GM15510 (cell line): ENCODE data around the gene SLC8A3.

Experiments used
- POLR2A ChIP-seq: IDR thresholded peaks from 3 replicates; pipeline ENCODE4 v1.6.1; 2011; ENCODE audit warnings: borderline replicate concordance; ENCODE audit not compliant: insufficient read length; ENCODE audit errors: extremely low read depth

Gene SLC8A3

DNA sequence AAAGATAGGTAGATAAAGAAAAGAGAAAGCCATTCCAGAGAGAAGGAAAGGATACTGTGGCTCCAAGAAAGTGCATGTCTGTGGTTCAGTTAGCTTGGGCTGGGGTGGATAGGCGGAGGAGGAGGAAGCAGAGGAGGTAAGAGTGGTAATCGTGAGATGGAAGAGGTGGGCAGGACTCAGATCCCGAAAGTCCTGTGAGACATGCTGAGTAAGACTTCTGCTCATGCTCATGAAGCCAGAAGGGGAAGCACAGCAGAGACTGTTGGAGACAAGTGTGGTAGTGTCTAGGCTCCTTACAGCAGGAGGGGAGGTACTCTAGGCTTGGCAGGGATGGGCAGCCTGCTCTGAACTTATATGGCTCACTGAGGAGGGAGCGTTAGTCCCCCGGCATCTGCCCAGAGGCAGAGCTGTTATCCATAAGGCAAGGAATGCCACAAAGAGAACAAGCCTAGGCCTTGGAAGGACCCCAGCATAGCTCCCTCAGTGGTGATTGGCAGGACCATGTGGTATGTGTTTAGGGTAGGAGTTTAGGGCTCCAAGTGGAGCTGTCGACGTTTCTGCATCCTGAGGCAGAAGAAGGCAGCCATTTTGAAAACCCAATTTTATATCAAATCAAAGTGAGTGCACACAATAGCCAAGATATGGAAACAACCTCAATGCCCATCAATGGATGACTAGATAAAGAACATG is 174.2 kb downstream of the SLC8A3 start:
- no peak for TF ChIP-seq POLR2A

GRCh38 chr14:70013271-70013873 is 175.4 kb downstream of the SLC8A3 start:
- TF ChIP-seq POLR2A, result no peak

DNA sequence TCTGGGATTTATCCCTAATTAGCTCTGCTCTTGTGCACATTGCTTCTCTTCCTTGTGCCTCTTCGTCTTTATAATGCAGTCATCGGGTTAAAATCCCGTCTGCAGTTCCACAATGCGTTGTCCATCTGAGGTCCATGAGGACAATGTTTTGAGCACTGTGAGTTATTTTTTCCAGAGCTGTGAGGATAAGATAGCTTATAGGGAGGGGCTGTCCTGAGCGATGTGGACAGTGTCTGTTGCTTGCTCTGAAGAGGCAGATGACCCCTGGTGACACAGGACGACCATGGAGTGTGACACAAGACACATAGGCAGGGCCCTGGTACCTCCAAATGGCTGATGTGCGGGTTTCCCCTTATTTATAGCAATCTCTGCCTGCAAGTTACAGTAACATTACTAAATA is 177.0 kb downstream of the SLC8A3 start:
- no peak for TF ChIP-seq POLR2A

DNA sequence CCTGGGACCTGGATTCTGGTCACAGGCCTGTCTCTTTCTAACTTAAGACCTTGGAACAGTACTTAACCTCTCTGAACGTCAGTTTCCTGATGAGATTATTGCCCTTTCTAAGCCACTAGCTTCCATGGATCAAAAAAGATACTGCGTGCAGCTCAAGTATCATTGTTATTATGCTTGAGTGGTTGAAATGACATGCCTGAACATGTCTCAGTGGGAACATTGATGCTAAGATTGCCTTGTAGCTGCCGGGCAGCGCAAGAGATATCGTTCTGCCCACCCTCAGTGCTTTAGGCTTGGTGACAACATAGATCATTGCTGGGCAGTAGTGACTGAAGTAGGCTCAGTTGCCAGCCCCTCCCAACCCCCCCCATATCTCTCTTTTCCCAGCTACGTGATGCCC is 177.7 kb downstream of the SLC8A3 start:
- no peak for TF ChIP-seq POLR2A

DNA sequence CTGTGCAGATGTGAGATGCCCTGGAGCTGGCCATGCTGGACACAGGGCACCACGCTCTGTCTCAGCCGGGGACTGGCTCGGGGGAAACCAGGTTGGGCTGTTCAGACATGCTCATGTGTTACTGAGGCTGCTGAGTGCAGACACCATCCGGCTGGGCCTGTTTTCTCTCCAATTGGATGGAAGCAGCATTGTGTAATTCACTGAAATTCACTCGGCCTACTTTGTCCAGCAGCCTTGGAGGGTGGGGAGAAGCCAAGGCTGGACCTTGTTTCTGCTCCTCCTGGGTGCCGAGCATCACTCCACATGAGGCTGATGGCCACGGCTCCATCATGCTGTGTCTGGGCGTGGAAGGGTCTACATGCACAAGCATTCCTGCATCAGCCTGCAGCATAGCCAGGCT is 178.8 kb downstream of the SLC8A3 start:
- TF ChIP-seq POLR2A, result no peak

- TF ChIP-seq POLR2A, result no peak
Observed at GRCh38 chr14:70008284-70009262, 180.2 kb downstream of the SLC8A3 start.

GRCh38 chr14:70006699-70007098 is 182.1 kb downstream of the SLC8A3 start:
- no peak for TF ChIP-seq POLR2A

DNA sequence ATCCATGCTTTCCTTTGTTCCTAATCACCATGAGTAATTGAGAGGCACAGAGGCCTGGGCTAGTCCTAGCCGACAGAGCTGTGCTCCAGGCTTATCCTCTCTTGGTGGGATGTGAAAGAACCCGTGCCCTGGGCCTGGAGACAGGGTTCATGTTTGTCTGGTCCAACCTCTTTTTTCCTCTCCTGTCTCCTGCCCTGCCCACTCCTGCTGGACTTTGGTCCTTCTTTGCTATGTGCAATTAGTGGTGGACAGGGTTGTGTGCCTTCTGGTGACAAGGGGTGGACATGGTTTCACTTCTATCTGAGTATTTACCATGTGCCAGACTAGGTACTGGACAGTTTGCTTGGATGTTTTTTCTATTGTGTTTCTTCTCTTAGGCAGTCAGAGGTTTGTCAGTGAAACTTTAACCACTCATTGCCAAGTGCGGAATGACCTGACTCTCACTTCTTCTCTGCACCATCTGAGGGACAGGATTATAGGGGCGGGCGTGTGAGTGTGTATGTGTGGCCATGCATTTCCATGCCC is 183.4 kb downstream of the SLC8A3 start:
- no peak for TF ChIP-seq POLR2A

DNA sequence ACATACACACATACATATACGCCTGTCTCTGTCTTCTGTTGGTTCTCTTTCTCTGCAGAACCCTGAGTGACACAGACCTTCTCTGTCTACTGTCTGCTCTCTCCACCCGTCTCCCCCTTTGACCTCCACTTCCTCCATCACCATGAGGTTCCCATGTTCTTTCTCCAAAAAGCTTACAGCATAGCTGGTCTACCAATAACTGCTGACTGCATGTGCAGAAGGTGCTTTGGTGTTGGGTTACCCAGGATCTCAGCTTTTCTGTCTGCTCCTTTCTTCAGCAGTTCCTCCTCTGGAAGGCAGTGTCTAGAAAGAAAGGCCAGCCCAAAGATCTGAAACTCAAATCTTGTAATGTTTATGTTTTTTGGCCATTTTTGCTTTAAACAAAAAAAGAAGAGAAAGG is 184.0 kb downstream of the SLC8A3 start:
- no peak for TF ChIP-seq POLR2A

DNA sequence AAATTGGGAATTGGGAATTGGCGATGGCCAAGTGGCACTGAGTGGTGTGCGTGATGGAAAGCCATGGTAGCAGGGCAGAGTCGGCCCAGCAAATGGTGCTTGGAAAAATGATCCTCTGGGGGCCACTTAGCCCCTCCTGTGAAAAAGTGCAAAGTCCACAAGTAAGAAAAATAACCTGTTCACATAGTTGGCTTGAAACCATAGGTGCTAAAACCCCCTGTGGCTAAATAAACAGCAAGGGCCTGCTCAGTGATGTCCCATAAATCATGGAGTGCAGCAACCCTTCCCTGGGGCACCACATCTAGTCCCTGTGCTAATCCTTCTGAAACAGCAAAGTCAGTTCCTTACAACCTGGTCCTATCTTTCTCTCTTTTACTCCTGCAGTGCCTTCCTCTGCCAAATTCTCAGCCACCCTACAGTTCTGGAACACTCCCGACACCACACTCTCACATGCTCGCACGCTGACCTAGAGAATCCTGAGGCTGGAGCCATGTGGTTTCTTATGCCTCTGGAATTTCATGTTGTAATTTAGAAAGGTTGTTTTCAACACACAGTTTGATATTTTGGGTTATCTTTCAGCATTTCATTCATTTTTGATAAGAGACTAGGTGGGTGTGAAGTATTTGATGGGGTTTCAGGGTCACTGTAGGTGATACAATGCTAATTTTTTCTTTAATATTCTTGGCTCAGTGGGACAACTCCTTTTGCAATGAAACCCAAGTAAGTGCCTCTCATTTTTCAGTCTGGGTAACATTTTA is 186.0 kb downstream of the SLC8A3 start:
- TF ChIP-seq POLR2A, result no peak

DNA sequence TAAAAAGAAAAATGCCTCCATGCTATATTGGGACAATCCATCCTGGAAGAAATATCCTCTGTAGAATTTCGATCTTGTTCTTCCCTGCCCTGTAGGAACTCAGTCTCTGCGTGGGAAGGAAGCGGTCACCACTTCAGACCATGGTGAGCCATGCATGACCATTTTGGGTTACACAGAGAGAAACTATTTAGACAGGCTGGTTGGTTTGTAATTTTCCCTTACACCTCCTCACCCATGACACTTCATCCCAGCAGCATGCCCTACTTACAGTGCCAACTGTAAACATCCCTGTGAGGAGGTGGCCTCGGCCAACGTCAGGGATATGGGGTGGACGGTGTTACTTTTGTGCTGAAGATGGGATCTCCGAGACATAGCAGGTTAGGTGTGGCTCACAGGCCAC is 188.2 kb downstream of the SLC8A3 start:
- no peak for TF ChIP-seq POLR2A

DNA sequence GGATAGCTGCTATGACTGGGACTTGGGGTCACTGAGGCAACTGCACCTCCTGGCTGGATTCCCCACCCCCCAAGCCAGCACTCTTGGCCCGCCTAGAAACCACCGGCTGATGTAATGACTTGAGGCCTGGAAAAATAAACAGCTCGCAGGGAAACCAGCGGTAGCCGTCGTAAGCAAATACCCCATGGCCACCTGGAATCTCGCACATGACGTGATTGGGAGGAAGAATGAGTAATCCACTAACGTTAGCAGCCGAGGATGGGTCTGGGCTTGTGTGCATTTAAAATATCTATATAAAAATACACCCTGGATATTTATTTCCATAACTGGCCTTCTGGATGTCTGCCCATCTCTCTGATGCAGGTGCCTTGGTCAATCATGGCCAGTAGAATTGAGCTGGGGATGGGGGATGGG is 189.5 kb downstream of the SLC8A3 start:
- no peak for TF ChIP-seq POLR2A

GRCh38 chr14:69997849-69998248 is 190.9 kb downstream of the SLC8A3 start:
- TF ChIP-seq POLR2A, result no peak

DNA sequence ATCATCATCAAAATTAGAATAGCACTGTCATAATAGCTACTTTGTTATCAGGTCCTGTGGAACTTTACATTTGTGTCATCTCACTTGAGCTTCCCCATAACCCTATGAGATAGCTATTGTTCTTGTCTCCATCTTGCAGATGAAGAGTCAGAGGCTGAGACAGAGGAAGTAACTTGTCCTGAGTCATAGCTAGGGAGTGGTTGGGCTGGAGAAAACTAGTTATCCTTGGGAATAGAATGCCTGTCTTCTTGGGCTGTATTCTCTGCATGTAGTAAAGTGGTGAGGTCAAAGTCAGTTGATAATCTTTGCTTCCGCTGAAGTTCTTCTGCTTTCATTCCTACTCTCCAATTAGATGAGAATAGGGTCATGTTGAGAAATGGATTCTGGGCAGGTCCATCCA is 192.5 kb downstream of the SLC8A3 start:
- no peak for TF ChIP-seq POLR2A
